A172 (cell line): ENCODE data around the gene ZFYVE21. TPM values are rescaled to one million over a fixed set of nuclear protein-coding genes. Genes with fewer than 3 reads are reported as not detected.

Experiments used
- DNase-seq: peaks from one replicate; pipeline ENCODE4 v3.0.0-alpha.2; 2015; ENCODE audit warnings: low spot score
- total RNA-seq: library from RNA; depleted of rRNA; stranded (reverse); fragments of >200 nt; shearing (Covaris generic); gene quantifications from 2 replicates; pipeline ENCODE4 v1.2.3, GENCODE V29; 2014

The ZFYVE21 gene
- total RNA-seq, 1 experiment from 2014 or later = 57.4 TPM

- no peak for DNase-seq
Measured at GRCh38 chr14:103737432-103738045, 21.9 kb downstream of the ZFYVE21 start.

GRCh38 chr14:103738166-103738565 lies 22.6 kb downstream of the ZFYVE21 start:
- DNase-seq = no peak

- DNase-seq = no peak
Measured at GRCh38 chr14:103738701-103739451, 23.3 kb downstream of the ZFYVE21 start.

- DNase-seq = no peak
Measured at GRCh38 chr14:103739466-103739792, 23.8 kb downstream of the ZFYVE21 start.

GRCh38 chr14:103739793-103740501 lies 24.3 kb downstream of the ZFYVE21 start:
- no peak for DNase-seq

GRCh38 chr14:103740991-103741689 lies 25.5 kb downstream of the ZFYVE21 start:
- no peak for DNase-seq

- no peak for DNase-seq
Measured at GRCh38 chr14:103741876-103742275, 26.3 kb downstream of the ZFYVE21 start.

GRCh38 chr14:103742499-103743255 lies 27.1 kb downstream of the ZFYVE21 start:
- no peak for DNase-seq

GRCh38 chr14:103743691-103744090 lies 28.1 kb downstream of the ZFYVE21 start:
- no peak for DNase-seq

- DNase-seq = no peak
Measured at GRCh38 chr14:103744621-103745395, 29.2 kb downstream of the ZFYVE21 start.

GRCh38 chr14:103745424-103745823 lies 29.8 kb downstream of the ZFYVE21 start:
- no peak for DNase-seq

- DNase-seq = no peak
Measured at GRCh38 chr14:103746701-103747100, 31.1 kb downstream of the ZFYVE21 start.

- no peak for DNase-seq
Measured at GRCh38 chr14:103748534-103748857, 32.9 kb downstream of the ZFYVE21 start.

- DNase-seq = no peak
Measured at GRCh38 chr14:103749452-103749851, 33.8 kb downstream of the ZFYVE21 start.

- no peak for DNase-seq
Measured at GRCh38 chr14:103749860-103750259, 34.2 kb downstream of the ZFYVE21 start.

- DNase-seq = no peak
Measured at GRCh38 chr14:103753774-103754173, 38.2 kb downstream of the ZFYVE21 start.

GRCh38 chr14:103755060-103755459 lies 39.5 kb downstream of the ZFYVE21 start:
- DNase-seq = no peak

- DNase-seq = no peak
Measured at GRCh38 chr14:103758059-103758776, 42.6 kb downstream of the ZFYVE21 start.

- DNase-seq = no peak
Measured at GRCh38 chr14:103762036-103762435, 46.4 kb downstream of the ZFYVE21 start.

GRCh38 chr14:103762541-103762940 lies 46.9 kb downstream of the ZFYVE21 start:
- no peak for DNase-seq
